NK-92 (cell line): ENCODE results near the gene ZNF653.
A peak's percentile ranks its signal among the peaks of the same experiment; 100 is the strongest.
"Not testable (repeated sequence)": the region's sequence is repeated elsewhere in the genome, so short reads cannot be mapped to it uniquely, and the experiment has no call there.

Source experiments
- DNase-seq: peaks from one replicate; lab custom pipeline; 2025; ENCODE audit not compliant: unreplicated experiment; lab: John Stamatoyannopoulos, UW

ZNF653 gene

GRCh38 chr19:11457115-11457514 is 48.5 kb downstream of the ZNF653 start:
- DNase-seq: no peak

- DNase-seq: no peak
Observed at GRCh38 chr19:11456659-11457058, 49.0 kb downstream of the ZNF653 start.

GRCh38 chr19:11455233-11455554 is 50.4 kb downstream of the ZNF653 start:
- not testable (repeated sequence) for DNase-seq

DNA sequence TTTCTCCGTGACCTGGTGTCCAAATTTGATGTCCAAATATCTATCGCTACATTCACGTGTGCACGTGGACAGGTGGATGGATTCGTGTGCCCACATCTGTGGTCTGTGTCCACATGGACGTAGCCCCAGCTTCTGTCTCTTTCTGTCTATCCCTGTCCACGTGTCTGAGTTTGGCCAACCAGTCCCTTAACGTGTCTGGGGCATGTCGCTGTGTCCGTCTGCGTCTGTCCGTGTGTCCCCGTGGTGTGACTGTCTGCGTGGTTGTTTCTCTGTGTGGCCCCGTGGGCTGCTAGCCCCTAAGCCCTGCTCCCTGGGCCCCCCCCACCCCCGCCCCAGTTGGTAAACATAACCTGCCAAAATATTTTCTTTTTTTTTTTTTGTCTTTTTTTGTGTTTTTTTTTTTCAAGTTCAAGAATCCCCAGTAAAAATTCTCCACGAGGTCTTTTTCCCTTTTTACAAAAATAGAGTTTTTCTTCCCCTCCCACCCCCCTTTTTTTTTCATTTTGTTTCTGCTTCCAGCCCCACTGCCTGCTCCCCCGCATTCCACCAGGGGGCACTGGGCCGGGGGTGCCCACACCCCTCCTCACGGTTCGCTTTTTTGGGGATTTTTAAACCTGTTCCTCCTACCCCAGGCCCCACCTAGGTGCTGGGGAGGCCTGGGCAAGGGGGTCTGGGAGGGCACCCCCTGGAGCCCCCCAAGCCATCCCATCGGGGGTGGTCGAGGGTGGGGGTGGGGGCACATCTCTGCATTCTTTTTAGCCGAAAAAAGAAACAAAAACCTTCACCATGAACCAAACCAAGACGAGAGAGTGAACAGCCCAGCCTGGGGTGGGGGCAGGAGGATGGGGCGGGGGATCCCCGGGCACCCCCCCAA is 51.9 kb downstream of the ZNF653 start:
- no peak for DNase-seq

- DNase-seq: no peak
Observed at GRCh38 chr19:11452620-11453310, 52.9 kb downstream of the ZNF653 start.

GRCh38 chr19:11451871-11452619 is 53.6 kb downstream of the ZNF653 start:
- no peak for DNase-seq

DNA sequence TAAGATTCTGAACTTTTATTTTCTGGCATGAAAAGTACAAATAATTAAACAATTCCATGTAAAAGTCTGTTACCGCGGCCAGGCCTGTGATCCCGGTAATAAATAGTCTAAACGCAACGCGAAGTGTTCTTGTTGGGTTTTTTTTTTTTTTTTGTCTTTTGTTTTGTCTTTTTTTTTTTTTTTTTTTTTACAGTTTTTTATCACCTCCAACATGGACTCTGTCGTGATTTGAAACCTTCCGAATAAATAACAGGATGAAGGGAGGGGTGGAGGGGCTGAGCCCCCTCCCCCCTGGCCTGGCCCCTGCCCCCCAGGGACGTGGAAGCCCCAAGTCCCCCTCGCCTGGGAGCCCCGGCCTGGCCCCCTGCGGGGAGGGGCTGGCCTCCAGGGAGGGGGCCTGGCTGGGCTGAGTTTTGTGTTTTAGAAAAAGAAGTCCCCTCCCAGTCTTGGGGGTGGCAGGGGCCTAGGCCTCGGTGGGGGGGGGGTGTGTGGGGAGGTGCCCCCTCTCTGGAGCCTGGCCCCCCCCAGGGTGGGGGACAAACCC is 54.2 kb downstream of the ZNF653 start:
- DNase-seq: no peak

GRCh38 chr19:11450570-11451326 is 54.9 kb downstream of the ZNF653 start:
- DNase-seq: no peak

- no peak for DNase-seq
Observed at GRCh38 chr19:11448923-11449554, 56.6 kb downstream of the ZNF653 start.

DNA sequence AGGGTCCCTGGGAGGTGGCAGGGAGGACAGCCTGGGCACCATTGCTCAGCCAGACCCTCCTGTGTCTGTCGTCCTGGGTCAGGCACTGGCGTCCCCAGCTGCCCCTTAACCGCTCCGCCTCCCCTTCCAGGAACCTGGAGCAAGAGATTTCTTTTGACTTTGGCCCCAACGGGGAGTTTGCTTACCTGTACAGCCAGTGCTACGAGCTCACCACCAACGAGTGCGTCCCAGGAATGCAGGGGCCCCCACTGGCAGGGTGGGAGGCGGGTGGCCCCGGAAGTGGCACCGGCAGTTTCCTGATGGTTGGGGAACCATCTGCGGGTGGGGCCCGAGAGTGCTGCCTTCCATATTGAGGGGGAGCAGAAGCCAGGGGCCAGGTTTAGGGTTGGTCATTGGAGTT is 57.2 kb downstream of the ZNF653 start:
- DNase-seq: no peak

GRCh38 chr19:11447347-11448262 is 58.0 kb downstream of the ZNF653 start:
- DNase-seq: no peak

DNA sequence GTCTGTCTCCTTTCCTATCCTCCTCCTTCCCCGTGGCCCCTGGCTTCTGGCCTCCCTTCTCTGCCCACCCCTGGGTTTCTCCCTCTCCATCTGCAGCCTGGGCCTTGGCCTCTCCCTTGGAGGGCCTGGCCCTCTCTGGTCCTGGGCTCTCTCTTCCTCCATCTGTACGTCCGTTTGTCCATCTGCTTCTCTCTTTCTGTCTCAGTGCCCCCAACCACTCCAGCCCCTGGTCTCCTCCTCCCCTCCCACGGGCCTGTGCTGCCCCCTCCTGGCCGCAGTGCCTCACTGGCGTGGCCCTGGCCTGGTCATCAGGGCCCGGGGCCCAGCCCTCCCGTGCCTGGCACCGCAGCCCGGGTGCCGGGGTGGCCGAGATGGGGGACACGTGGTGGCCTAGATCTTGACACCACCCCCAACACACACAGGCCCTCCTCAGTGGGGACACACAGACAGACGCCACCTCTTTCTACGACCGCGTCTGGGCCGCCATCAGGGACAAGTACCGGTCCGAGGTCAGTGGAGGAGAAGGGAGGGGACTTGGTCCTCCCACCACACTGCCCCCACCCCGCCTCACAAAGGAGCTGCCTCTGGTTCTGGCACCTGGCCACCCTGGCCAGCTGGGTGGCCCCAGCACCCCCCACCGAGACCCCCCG is 58.9 kb downstream of the ZNF653 start:
- DNase-seq: no peak

GRCh38 chr19:11446271-11446651 is 59.4 kb downstream of the ZNF653 start:
- no peak for DNase-seq

GRCh38 chr19:11445141-11445540 is 60.5 kb downstream of the ZNF653 start:
- no peak for DNase-seq

GRCh38 chr19:11444059-11444458 is 61.6 kb downstream of the ZNF653 start:
- no peak for DNase-seq

GRCh38 chr19:11437955-11438354 is 67.7 kb downstream of the ZNF653 start:
- no peak for DNase-seq

GRCh38 chr19:11435833-11436313 is 69.8 kb downstream of the ZNF653 start:
- no peak for DNase-seq

DNA sequence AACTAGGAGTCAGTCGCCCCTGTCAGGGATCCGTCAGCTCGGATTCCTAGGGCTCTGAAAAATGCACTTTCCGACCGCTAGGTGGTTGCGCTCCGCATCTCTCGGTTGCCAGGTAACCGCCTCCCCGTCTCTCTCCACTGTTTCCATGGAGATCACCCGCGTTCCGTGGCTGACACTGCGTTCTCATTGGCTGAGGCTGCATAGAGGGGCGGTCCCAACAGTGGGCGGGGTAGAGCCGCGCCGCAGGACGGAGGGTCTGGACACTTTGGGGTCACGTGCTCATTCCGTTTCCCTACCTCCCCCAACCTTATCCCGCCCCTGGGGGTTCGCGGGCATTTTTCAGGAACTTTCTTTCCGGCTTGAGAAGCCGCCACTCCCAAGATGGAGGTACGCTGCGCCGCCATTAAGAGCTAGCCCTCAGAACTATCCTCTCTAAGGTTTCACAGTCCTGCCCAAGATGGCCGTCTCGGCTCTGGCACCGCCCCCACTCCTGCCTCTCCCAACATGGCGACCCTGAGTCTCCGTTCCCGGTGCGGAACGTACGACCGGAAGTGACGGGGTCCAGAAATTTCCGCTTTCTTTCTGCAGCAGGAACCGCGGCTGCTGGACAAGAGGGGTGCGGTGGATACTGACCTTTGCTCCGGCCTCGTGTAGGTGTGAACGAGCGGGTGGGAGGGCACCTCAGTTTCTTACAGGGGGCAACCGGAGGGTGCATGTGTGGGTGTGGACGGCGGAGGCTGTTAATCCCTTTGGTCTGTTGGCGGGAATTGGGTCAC is 70.4 kb downstream of the ZNF653 start, which contains the start of the genes ODAD3 and PRKCSH:
TSS of gene ODAD3 (minus strand) at position 65 of the 776 bp plus-strand sequence. CDS start 105 bp downstream, outside the sequence.
TSS of gene PRKCSH (plus strand) at position 579 of the 776 bp plus-strand sequence. CDS start 483 bp downstream, outside the sequence.
- peak; percentile 91 for DNase-seq
